OCI-LY1 (cell line): ENCODE results near the gene RNU5B-1.
"Not testable (repeated sequence)": the region's sequence is repeated elsewhere in the genome, so short reads cannot be mapped to it uniquely, and the experiment has no call there.

Source experiments
- H2AFZ ChIP-seq: fragments of 200-600 bp; sonication (generic), shearing (Covaris generic); 2 replicates; pipeline ENCODE4 v1.6.0; 2014; ENCODE audit warnings: antibody characterized with exemption, mild to moderate bottlenecking, low read length
- H3F3A ChIP-seq: fragments of 200-600 bp; sonication (generic), shearing (Covaris generic); 2 replicates; pipeline ENCODE4 v1.6.0; 2014; ENCODE audit warnings: mild to moderate bottlenecking, antibody characterized with exemption, low read length, moderate library complexity; ENCODE audit not compliant: insufficient read depth
- H3K27ac ChIP-seq: fragments of 200-600 bp; sonication (generic); 2 replicates; pipeline ENCODE4 v1.5.1; 2014; ENCODE audit warnings: low read length, mixed run types, mild to moderate bottlenecking, low read depth; ENCODE audit not compliant: poor library complexity, severe bottlenecking
- H3K27me3 ChIP-seq: fragments of 200-600 bp; sonication (generic); 2 replicates; pipeline ENCODE4 v1.6.0; 2014; ENCODE audit warnings: antibody characterized with exemption, mild to moderate bottlenecking, low read length, moderate library complexity; ENCODE audit not compliant: insufficient read depth
- H3K36me3 ChIP-seq: fragments of 200-600 bp; sonication (generic); 2 replicates; pipeline ENCODE4 v1.6.1; 2014; ENCODE audit warnings: mild to moderate bottlenecking, antibody characterized with exemption, low read length, moderate library complexity, mixed read lengths; ENCODE audit not compliant: insufficient read depth
- H3K4me1 ChIP-seq: fragments of 200-600 bp; sonication (generic); 2 replicates; pipeline ENCODE4 v1.5.1; 2014; ENCODE audit warnings: mild to moderate bottlenecking, low read length, moderate library complexity; ENCODE audit not compliant: insufficient read depth, severe bottlenecking
- H3K4me2 ChIP-seq: fragments of 200-600 bp; sonication (generic), shearing (Covaris generic); 2 replicates; pipeline ENCODE4 v1.6.1; 2014; ENCODE audit warnings: low read length
- H3K4me3 ChIP-seq: fragments of 200-600 bp; sonication (generic); 2 replicates; pipeline ENCODE4 v1.5.1; 2014; ENCODE audit warnings: low read length, low read depth, mild to moderate bottlenecking, mixed read lengths; ENCODE audit not compliant: poor library complexity, severe bottlenecking
- H3K79me2 ChIP-seq: fragments of 200-600 bp; shearing (Covaris generic); 2 replicates; pipeline ENCODE4 v1.6.1; 2016; ENCODE audit warnings: mixed run types, low read length, mixed read lengths; ENCODE audit not compliant: insufficient read depth
- H3K9ac ChIP-seq: fragments of 200-600 bp; sonication (generic), shearing (Covaris generic); 2 replicates; pipeline ENCODE4 v1.6.1; 2014; ENCODE audit warnings: mild to moderate bottlenecking, low read length, mixed read lengths
- H3K9me2 ChIP-seq: fragments of 200-600 bp; sonication (generic), shearing (Covaris generic); 2 replicates; pipeline ENCODE4 v1.6.1; 2014; ENCODE audit warnings: low read depth, mild to moderate bottlenecking, low read length, mixed read lengths
- H3K9me3 ChIP-seq: fragments of 200-600 bp; shearing (Covaris generic); 2 replicates; pipeline ENCODE4 v1.6.1; 2014; ENCODE audit warnings: low read length, mixed read lengths
- H4K20me1 ChIP-seq: fragments of 200-600 bp; sonication (generic), shearing (Covaris generic); 2 replicates; pipeline ENCODE4 v1.6.0; 2016; ENCODE audit warnings: mild to moderate bottlenecking, low read length; ENCODE audit not compliant: insufficient read depth
- EZH2 ChIP-seq: fragments of 200-600 bp; sonication (generic), shearing (Covaris generic); IDR thresholded peaks from 2 replicates; pipeline ENCODE4 v1.8.0; 2017; ENCODE audit warnings: borderline replicate concordance, mixed run types, mild to moderate bottlenecking, antibody characterized with exemption, low read length, moderate library complexity, mixed read lengths
- TF ChIP-seq, protein P1 (sequence below): fragments of 200-600 bp; sonication (generic), shearing (Covaris generic); IDR thresholded peaks from 2 replicates; pipeline ENCODE4 v1.5.1; 2017; ENCODE audit warnings: mild to moderate bottlenecking, antibody characterized with exemption, low read length, moderate library complexity, mixed read lengths

The RNU5B-1 gene

GRCh38 chr15:65349338-65349737, 44.9 kb downstream of the RNU5B-1 start:
- H3K4me2 ChIP-seq = no peak overlapping the region

GRCh38 chr15:65351972-65352371, 47.5 kb downstream of the RNU5B-1 start:
- not testable (repeated sequence) for H3K4me3 ChIP-seq, H3F3A ChIP-seq, H3K4me2 ChIP-seq, H3K4me1 ChIP-seq, H3K27me3 ChIP-seq, H3K9me2 ChIP-seq, H3K36me3 ChIP-seq, H3K9me3 ChIP-seq, H3K27ac ChIP-seq, H3K79me2 ChIP-seq, H2AFZ ChIP-seq, H4K20me1 ChIP-seq, H3K9ac ChIP-seq

More at GRCh38 chr15:65349338-65349737, 44.9 kb downstream of the RNU5B-1 start:
- no peaks in the 10 kb centered on the region; the same call in 1 of the 2 replicates for H3K36me3 ChIP-seq
- peaks cover 6% of the 10 kb centered on the region for H3K9me3 ChIP-seq
- TF ChIP-seq EZH2 = no peak
- TF ChIP-seq, protein P1, sequence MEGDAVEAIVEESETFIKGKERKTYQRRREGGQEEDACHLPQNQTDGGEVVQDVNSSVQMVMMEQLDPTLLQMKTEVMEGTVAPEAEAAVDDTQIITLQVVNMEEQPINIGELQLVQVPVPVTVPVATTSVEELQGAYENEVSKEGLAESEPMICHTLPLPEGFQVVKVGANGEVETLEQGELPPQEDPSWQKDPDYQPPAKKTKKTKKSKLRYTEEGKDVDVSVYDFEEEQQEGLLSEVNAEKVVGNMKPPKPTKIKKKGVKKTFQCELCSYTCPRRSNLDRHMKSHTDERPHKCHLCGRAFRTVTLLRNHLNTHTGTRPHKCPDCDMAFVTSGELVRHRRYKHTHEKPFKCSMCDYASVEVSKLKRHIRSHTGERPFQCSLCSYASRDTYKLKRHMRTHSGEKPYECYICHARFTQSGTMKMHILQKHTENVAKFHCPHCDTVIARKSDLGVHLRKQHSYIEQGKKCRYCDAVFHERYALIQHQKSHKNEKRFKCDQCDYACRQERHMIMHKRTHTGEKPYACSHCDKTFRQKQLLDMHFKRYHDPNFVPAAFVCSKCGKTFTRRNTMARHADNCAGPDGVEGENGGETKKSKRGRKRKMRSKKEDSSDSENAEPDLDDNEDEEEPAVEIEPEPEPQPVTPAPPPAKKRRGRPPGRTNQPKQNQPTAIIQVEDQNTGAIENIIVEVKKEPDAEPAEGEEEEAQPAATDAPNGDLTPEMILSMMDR = no peak
- no peaks in the 10 kb centered on the region for H3K4me1 ChIP-seq
- no peak overlapping the region for H3K9ac ChIP-seq
- peaks cover 8% of the 10 kb centered on the region; the same call in 1 of the 2 replicates for H3K27me3 ChIP-seq
- H4K20me1 ChIP-seq = no peaks in the 10 kb centered on the region
- H2AFZ ChIP-seq = no peak overlapping the region
- H3K9me2 ChIP-seq = no peaks in the 10 kb centered on the region
- H3K79me2 ChIP-seq = no peaks in the 10 kb centered on the region
- H3F3A ChIP-seq = no peaks in the 10 kb centered on the region
- no peak overlapping the region for H3K27ac ChIP-seq
- no peak overlapping the region for H3K4me3 ChIP-seq
